NCI-H446 (cell line): Measurements from ENCODE around the gene IP6K1.
"Not testable (repeated sequence)": the region's sequence is repeated elsewhere in the genome, so short reads cannot be mapped to it uniquely, and the experiment has no call there.

Experiments
- DNase-seq, 2 experiments: peaks; one replicate each; lab custom pipeline; 2025; lab: John Stamatoyannopoulos, UW

Gene IP6K1

GRCh38 chr3:49689046-49689907 lies 97.1 kb downstream of the IP6K1 start, which contains the start of the genes MST1 and RNF123:
Gene MST1, minus strand, starts transcription at chr3:49689474. Its CDS starts 783 bp downstream, at chr3:49688691.
Gene RNF123, plus strand, starts transcription at chr3:49689557. Its CDS starts 1,609 bp downstream, at chr3:49691166.
- no peak for DNase-seq

GRCh38 chr3:49688338-49689045 lies 97.8 kb downstream of the IP6K1 start:
- DNase-seq: not testable (repeated sequence)

- not testable (repeated sequence) for DNase-seq
Observed at GRCh38 chr3:49687424-49687795, 98.9 kb downstream of the IP6K1 start.

- not testable (repeated sequence) for DNase-seq
Observed at GRCh38 chr3:49686769-49687423, 99.4 kb downstream of the IP6K1 start.

- not testable (repeated sequence) for DNase-seq
Observed at GRCh38 chr3:49686346-49686745, 100.0 kb downstream of the IP6K1 start.

- DNase-seq: not testable (repeated sequence)
Observed at GRCh38 chr3:49685846-49686245, 100.5 kb downstream of the IP6K1 start.

- DNase-seq: not testable (repeated sequence)
Observed at GRCh38 chr3:49685103-49685502, 101.2 kb downstream of the IP6K1 start.

- DNase-seq: not testable (repeated sequence)
Observed at GRCh38 chr3:49684453-49684852, 101.9 kb downstream of the IP6K1 start.

GRCh38 chr3:49683162-49683561 lies 103.2 kb downstream of the IP6K1 start:
- DNase-seq: no peak

- DNase-seq: no peak
Observed at GRCh38 chr3:49681543-49681942, 104.8 kb downstream of the IP6K1 start.

- no peak for DNase-seq
Observed at GRCh38 chr3:49681232-49681522, 105.2 kb downstream of the IP6K1 start.

- DNase-seq: no peak
Observed at GRCh38 chr3:49680493-49681231, 105.7 kb downstream of the IP6K1 start.

GRCh38 chr3:49675912-49676311 lies 110.4 kb downstream of the IP6K1 start:
- DNase-seq: no peak

GRCh38 chr3:49674497-49674983 lies 111.8 kb downstream of the IP6K1 start:
- DNase-seq: no peak
